Activated naive CD4-positive, alpha-beta T cell (primary cell): Measurements from ENCODE around the gene DHRS12.
"Not testable (repeated sequence)": the region's sequence is repeated elsewhere in the genome, so short reads cannot be mapped to it uniquely, and the experiment has no call there.

Experiments
- DNase-seq, 4 experiments: peaks; one replicate each; lab custom pipeline; 2025; lab: John Stamatoyannopoulos, UW

The DHRS12 gene

GRCh38 chr13:51828730-51829567 is 25.0 kb upstream of the DHRS12 start:
- no peak for DNase-seq

GRCh38 chr13:51827254-51827653 is 23.3 kb upstream of the DHRS12 start:
- no peak for DNase-seq

- peak in 1 of 4 experiments; percentile 7 for DNase-seq
Measured at GRCh38 chr13:51826606-51827005, 22.6 kb upstream of the DHRS12 start.

GRCh38 chr13:51825681-51826254 is 21.8 kb upstream of the DHRS12 start:
- no peak for DNase-seq

GRCh38 chr13:51825165-51825592 is 21.2 kb upstream of the DHRS12 start:
- DNase-seq = no peak

- DNase-seq = not testable (repeated sequence)
Measured at GRCh38 chr13:51824712-51825111, 20.7 kb upstream of the DHRS12 start.

- DNase-seq = no peak
Measured at GRCh38 chr13:51823863-51824262, 19.9 kb upstream of the DHRS12 start.

GRCh38 chr13:51823359-51823758 is 19.4 kb upstream of the DHRS12 start:
- no peak for DNase-seq

- no peak for DNase-seq
Measured at GRCh38 chr13:51822106-51822815, 18.3 kb upstream of the DHRS12 start.

- peak in 1 of 4 experiments; percentile 14 for DNase-seq
Measured at GRCh38 chr13:51821606-51822005, 17.6 kb upstream of the DHRS12 start.

GRCh38 chr13:51820016-51820597 is 16.1 kb upstream of the DHRS12 start:
- no peak for DNase-seq

- DNase-seq = no peak
Measured at GRCh38 chr13:51819544-51819943, 15.6 kb upstream of the DHRS12 start.

- DNase-seq = peak in 2 of 4 experiments; percentile 4 to 19
Measured at GRCh38 chr13:51818781-51819511, 15.0 kb upstream of the DHRS12 start.

GRCh38 chr13:51818276-51818675 is 14.3 kb upstream of the DHRS12 start:
- no peak for DNase-seq

GRCh38 chr13:51817717-51818116 is 13.8 kb upstream of the DHRS12 start:
- no peak for DNase-seq

GRCh38 chr13:51816604-51817249 is 12.8 kb upstream of the DHRS12 start:
- no peak for DNase-seq

- DNase-seq = no peak
Measured at GRCh38 chr13:51815848-51816247, 11.9 kb upstream of the DHRS12 start.

- peak; percentile 24 to 59 (median 40) for DNase-seq
Measured at GRCh38 chr13:51814825-51815650, 11.1 kb upstream of the DHRS12 start.

GRCh38 chr13:51814071-51814470 is 10.1 kb upstream of the DHRS12 start:
- no peak for DNase-seq

- no peak for DNase-seq
Measured at GRCh38 chr13:51811920-51812451, 8.0 kb upstream of the DHRS12 start.
